GM12873 (cell line): ENCODE data around the gene PSMF1.

Source experiments
- TF ChIP-seq, protein P1 (sequence below): IDR thresholded peaks from 2 replicates; pipeline ENCODE4 v1.5.1; 2012; ENCODE audit warnings: low read depth, mild to moderate bottlenecking, moderate library complexity, low read length, control low read depth; ENCODE audit not compliant: insufficient read depth; ENCODE audit errors: missing control alignments

The PSMF1 gene

DNA sequence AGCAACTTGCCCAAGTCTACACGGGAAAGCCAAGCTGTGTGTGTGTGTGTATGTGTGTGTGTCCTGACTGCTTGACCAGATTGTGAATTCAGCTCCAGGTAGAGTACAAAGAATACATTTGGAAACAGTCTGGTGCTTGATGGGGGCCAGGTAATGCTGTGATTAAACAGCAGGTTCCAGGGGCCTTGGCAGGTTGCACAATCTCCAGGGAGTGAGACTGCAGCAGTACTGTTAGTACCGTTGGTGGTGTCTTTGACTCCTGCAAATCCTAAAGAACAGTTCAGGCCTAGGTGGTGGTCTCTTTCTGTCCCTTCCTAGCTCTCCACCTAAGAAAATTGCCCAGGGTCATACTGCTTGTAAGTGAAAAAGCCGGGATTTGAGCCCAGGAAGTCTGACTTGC lies 11.2 kb upstream of the PSMF1 start:
- TF ChIP-seq, protein P1, sequence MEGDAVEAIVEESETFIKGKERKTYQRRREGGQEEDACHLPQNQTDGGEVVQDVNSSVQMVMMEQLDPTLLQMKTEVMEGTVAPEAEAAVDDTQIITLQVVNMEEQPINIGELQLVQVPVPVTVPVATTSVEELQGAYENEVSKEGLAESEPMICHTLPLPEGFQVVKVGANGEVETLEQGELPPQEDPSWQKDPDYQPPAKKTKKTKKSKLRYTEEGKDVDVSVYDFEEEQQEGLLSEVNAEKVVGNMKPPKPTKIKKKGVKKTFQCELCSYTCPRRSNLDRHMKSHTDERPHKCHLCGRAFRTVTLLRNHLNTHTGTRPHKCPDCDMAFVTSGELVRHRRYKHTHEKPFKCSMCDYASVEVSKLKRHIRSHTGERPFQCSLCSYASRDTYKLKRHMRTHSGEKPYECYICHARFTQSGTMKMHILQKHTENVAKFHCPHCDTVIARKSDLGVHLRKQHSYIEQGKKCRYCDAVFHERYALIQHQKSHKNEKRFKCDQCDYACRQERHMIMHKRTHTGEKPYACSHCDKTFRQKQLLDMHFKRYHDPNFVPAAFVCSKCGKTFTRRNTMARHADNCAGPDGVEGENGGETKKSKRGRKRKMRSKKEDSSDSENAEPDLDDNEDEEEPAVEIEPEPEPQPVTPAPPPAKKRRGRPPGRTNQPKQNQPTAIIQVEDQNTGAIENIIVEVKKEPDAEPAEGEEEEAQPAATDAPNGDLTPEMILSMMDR, result no peak

DNA sequence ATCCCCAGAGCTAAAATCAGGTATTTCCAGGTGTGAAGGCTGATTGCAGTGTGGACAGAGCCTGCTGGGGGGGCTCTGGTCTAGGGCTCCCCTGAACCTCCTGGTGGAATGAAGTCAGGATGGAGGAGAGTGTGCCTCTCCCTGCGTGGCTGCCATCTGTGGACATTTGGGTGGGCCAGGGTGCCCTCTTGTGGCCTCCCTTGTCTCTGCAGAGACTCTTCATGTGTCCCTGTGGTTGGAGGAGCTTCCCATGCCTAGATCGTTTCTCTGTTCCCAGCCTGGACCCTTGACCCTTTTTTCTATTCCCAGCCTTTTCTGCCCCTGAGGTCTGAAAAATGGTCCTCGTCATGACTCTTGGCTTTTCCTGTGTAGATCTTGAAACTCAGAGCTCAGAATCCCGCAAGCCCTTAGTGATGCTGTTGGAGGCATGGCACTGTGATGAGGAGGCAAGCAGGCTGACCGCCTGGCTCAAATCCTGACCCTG lies 9.9 kb upstream of the PSMF1 start:
- TF ChIP-seq, protein P1, result peak; percentile 95

- TF ChIP-seq, protein P1, result no peak
Observed at GRCh38 chr20:1112908-1113307, 5.5 kb upstream of the PSMF1 start.

- TF ChIP-seq, protein P1, result no peak
Observed at GRCh38 chr20:1118004-1118335, 432 bp upstream of the PSMF1 start.

GRCh38 chr20:1119128-1119505 lies 715 bp downstream of the PSMF1 start:
- TF ChIP-seq, protein P1, result no peak

DNA sequence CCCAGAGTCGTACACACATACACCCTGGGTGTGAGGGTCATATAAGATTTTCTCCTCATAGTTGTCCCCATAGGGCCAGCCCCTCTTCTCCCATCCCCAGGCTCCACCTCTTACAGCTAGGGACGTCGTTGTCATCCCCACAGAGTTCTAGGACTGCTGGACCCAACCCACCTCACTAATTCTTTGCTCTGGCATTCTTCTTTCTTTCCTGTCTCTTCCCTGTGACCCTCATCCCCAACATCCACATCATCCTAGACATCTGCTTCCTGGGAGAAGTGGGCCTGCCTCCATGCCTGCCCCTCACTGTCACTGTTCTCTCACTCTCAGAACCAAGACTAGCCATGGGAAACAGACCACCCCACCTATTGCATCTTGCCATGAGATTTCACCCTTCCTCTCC lies 1.1 kb downstream of the PSMF1 start:
- TF ChIP-seq, protein P1, result no peak

DNA sequence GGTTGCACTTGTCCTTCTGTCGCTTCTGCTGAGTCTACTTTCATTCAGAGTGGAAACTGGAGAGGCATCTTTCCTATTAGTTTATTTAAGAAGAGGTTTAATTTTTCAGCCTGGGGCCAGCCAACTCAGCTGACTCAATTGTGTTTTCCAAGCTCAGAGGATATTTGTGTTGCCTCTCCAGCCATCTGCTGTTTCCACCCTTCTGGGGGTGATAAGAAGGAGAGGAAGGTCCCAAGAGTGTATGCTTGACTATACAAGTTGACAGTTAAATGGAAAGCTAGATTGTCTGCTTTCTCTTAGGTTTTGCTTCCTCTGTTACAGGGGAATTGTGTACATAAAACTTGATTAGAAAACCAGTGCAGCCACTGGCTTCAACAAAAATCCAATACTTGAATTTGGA lies 3.0 kb downstream of the PSMF1 start:
- TF ChIP-seq, protein P1, result no peak
